GOT3 (cell line): ENCODE results near the gene TNIK.

ENCODE experiments used
- DNase-seq: peaks from one replicate; lab custom pipeline; 2025; ENCODE audit warnings: mixed read lengths; lab: John Stamatoyannopoulos, UW

Gene TNIK

DNA sequence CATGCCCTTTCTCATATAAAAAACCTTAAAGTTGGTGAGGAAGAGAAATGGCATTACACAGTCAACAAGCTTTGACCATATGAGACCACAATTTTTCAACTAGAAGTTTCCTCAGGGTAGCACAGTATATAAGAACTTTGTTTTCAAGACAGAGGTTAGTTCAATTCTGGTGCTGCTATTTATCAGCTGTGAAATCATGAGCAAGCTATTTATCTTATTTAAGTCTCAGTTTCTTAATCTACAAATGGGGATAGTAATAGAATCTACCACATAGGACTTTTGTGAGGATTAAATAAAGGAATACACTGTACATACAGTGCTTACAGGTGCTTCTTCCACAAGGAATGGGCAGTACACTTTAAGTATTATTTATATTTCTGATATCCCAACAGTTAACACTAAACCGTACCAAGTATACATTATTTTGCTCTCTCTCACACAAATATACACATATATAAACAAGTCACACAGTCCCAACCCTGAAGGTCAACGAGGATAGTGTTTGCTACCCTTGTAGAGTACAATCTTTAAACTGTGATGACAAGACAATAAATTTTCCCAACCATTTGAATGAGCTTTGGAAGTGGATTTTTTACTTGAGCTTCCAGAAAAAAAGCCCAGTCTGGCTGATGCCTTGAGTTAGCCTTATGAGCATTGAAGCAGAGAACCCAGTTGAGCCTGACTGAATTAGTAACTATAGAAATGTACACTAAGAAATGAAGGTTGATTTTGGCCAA, 178.8 kb downstream of the TNIK start:
- no peak for DNase-seq

- no peak for DNase-seq
These were observed 180.2 kb downstream of the TNIK start for GRCh38 chr3:171279972-171280371.

GRCh38 chr3:171278299-171278590, 182.0 kb downstream of the TNIK start:
- DNase-seq: no peak

- no peak for DNase-seq
These were observed 182.5 kb downstream of the TNIK start for GRCh38 chr3:171277456-171278298.

GRCh38 chr3:171276923-171277322, 183.3 kb downstream of the TNIK start:
- no peak for DNase-seq

- no peak for DNase-seq
These were observed 186.0 kb downstream of the TNIK start for GRCh38 chr3:171274222-171274621.

DNA sequence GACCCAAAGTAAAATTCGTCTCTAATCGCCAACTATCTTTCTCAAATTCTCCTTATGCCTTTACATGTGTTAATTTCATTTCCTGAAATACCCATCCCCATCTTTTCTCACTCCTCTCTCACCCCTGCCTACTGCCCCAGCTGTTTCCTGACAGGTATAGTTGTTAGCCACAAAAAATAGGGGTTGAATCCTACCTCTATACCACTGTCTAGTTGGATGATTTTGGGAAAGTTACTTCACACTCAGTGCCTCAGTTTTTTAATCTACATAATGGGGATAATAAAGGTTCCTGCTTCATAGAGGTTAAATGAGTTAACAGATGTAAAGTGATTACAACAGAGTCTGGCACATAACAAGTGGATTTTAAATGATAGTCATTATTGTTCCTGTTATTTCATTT, 189.7 kb downstream of the TNIK start:
- no peak for DNase-seq

- no peak for DNase-seq
These were observed 190.7 kb downstream of the TNIK start for GRCh38 chr3:171269542-171269941.

- no peak for DNase-seq
These were observed 191.5 kb downstream of the TNIK start for GRCh38 chr3:171268677-171269076.

DNA sequence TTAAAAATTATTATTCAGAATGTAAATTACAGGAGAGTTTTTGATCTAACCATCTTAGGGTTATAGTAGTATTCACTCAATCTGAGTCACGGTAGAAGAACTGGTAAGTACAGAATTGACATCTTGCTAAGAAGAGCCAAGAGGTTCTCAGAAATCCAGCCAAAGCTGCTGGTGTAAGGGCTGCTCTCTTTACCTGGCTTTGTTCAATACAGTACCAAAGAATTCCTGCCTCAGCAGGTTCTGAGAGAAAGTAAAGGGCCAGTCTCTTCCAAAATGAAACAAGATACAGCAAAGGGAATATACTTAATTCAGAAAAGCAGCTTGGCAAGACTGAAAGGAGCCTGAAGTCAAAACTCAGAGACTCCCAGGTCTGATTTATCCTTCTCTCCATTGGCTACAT, 193.1 kb downstream of the TNIK start:
- DNase-seq: no peak

DNA sequence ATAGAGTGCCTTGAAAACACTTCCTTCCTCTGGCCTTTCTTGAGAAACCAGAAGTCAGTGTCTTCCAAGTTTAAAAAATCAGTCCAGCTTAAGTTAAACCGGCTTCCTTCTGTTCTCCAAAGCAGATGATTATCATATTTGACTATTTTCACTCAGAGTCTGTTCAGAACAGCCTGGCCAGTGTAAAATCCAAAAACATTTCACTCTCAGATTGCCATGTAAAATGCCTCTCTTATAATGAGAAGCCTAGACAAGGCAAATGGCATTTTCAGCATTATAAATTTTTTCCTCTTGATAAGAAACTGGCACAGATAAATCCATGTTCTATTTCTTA, 193.5 kb downstream of the TNIK start:
- no peak for DNase-seq

DNA sequence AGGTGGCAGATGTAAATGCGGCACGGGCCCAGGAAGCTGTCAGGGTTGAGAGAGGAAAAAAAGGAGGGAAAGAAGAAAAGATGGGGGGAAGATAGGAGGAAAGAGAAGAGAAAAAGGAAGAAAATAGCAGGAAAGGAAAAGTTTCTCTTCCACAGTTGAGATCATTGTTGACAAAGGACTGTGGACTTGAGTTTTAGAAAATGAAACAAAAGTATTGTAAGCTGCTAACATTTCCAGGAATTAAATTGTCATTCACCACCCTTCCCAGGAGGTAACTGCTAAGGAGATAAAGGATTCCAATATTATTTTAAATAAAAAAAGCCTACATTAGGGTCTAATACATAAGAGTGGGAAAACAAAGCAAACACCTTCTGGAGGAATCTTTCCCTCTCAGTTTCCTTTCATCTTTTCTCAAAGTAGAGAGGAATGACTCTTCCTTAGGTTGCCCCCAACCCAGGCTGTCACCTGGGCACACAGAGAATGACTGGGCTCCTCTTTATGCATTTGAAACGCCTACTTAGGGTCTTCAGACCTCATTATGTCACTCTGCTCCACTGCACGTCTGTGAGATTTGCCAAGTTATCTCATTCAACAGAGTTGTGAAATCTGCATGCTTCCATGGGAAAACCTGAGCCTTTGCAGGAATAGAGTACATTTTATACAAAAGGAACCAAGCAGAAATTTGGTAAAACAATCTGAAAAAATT, 194.0 kb downstream of the TNIK start:
- DNase-seq: no peak

- DNase-seq: no peak
These were observed 195.4 kb downstream of the TNIK start for GRCh38 chr3:171264758-171265157.

DNA sequence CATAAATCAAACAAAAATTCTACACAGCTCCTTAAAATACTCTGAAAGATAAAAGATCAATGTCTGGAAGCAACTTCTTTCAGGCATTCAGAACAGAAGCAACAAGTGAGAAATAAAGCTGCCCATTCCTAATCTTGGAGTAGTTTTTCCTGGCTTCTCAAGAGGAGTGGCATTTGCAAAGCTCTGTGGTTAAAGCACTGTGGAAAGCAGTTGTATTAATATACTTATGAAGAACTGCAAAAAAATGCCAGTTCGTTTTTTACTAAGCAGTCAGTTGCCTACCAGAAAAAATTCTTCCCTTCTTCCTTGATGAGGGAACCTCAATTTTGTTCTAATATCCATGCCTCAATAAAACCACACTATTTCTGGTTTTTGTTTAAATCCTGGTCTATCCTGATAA, 197.8 kb downstream of the TNIK start:
- DNase-seq: no peak

- DNase-seq: no peak
These were observed 198.7 kb downstream of the TNIK start for GRCh38 chr3:171261487-171261886.

DNA sequence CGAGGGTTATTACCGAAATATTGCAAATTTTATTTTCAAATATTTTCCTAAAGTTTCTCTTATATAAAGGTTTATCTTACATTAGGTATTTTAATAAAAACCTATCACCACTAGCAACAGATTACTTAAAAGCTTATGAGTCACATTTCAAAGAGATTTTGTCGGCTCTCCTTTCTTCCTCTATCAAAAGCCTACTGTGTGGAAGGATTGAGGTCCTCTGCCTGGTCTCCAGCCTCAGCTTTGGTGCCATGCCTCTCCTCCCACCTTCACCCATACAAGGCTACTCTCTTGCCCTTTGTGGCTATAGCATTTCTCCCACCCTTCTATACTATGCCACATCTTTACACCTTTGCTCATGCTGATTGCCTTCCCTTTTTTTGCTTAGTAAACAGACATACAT, 199.3 kb downstream of the TNIK start:
- DNase-seq: no peak

- DNase-seq: no peak
These were observed 199.7 kb downstream of the TNIK start for GRCh38 chr3:171260466-171260865.

DNA sequence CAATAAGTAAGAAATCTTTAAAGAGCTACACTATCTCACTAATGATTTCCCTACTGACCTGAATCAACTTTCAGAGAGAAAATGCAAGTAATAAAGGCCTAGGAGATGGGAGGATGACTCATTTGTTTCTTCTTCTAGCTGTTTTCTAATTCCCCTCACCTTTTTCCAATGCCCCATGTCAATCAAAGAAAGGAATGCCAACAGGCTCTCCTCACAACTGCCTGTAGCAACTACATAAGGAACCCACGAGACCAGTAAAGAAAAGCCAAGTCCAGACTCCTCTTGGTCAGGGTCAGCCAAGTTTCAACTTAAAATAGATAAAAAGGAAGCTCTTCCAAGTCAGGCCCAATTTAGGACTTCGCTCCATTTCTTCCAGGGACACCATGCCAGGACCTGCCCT, 201.9 kb downstream of the TNIK start:
- DNase-seq: no peak

DNA sequence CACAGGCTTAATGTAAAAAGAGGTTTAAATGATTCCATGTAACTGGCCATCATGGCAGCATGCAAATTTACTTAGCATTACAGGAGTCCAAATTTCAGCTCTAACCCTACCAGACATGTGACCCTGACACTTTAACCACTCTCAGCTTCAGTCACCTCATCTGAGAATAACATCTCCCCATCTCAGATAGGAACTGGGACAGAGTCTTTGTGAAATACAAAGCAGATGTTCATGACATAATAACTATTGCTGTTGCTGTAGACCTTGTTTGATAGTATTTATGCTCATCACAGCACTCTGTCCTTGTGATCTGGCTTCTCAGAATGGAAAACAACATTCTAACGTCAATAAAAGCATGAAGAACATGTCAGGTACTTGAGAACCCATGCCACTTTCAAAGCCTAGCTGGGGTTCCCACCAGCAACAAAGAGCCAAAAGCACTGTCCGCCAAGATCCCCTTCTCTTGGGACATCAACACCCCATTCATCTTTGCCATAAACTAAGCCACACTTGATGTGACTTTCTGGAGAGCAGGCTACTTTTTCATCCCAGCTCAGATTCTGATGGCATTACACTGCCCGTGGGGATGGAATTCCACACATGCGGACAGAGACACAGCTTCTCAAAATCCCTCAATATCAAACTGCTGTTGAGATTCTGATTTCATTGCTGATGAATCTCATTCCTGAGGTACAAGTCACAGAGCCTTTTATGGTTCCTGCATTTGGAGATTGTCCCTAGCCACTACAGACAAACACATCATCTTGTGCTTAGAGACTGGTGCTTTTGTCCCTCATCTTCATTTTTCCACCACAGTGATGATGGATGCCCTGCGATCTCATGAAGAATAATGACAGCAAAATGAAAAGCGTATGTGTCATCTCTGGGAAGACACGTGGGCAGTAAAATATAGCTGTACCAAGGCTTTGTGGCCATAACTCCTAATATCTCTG, 202.7 kb downstream of the TNIK start:
- DNase-seq: no peak

DNA sequence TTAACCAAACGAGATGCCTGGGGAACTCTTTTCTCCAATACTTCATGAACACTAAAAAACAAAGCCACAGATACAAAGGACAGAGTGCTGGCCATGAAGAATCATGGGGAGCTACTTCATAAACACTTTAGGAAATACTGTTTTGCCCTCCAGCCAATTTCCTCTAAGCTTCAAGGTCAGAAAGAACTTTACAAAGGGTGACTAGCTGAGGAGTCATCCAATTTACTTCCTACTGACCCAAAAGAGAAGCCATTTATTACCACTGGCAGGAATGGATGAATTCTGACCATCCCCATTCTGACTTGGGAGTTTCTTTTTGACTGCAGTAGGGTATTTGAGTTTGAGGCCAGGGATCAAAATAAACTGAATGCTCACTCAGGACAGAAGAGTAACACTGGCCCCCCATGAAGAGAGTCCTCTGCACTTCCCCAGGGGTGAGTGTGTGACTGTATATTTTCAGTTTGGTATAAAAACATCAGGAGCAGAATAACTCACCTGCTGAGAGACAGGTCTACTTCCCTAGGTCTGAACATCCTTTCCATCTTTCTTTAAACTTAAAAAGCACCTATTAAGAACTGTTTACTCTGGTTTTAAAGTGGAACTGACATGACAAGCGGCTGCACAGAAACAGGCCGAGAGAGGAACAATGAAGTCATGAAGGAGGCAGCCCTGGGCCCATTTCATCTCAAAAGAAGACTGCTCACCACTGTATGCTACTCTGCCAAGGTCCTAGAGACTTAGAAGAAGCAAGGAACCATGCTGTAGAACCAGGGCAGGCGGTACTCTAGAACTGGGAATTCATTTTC, 203.6 kb downstream of the TNIK start:
- no peak for DNase-seq

- no peak for DNase-seq
These were observed 204.9 kb downstream of the TNIK start for GRCh38 chr3:171255236-171255806.
